ENCODE results near the gene QPCT.
"Not testable (repeated sequence)": the region's sequence is repeated elsewhere in the genome, so short reads cannot be mapped to it uniquely, and the experiment has no call there.

- not testable (repeated sequence) for TF ChIP-seq CTCF, POLR2A (IDR thresholded peaks at IDR 0.05)
Observed at GRCh38 chr2:37294858-37295257, 49.6 kb upstream of the QPCT start.

Data from heart left ventricle (tissue), 13 donors.